Thyroid gland (tissue), 4 donors: Measurements from ENCODE around the gene CXCR6. TPM values are rescaled to one million over a fixed set of nuclear protein-coding genes. Genes with fewer than 3 reads are reported as not detected.
A peak's percentile ranks its signal among the peaks of the same experiment; 100 is the strongest.

Experiments
- DNase-seq, 2 donors: peaks; one replicate each; pipeline ENCODE4 v3.0.0-alpha.2; 2019
- H3K27ac ChIP-seq, 3 donors: fragments of 200-600 bp; sonication (generic); 1 replicate in 2 of 3; 2 replicates in 1 of 3; pipeline ENCODE4 v1.5.1; 2016 to 2019; ENCODE audit warnings: mild to moderate bottlenecking in 1 of 3, moderate library complexity in 1 of 3
- H3K27me3 ChIP-seq: fragments of 200-600 bp; sonication (generic); one replicate; pipeline ENCODE4 v1.5.1; 2019
- H3K36me3 ChIP-seq, 2 donors: fragments of 200-600 bp; sonication (generic); one replicate each; pipeline ENCODE4 v1.5.1; 2016 to 2019
- H3K4me1 ChIP-seq, 2 donors: fragments of 200-600 bp; sonication (generic); one replicate each; pipeline ENCODE4 v1.5.1; 2017 to 2019
- H3K4me3 ChIP-seq, 3 donors: fragments of 200-600 bp; sonication (generic); replicated peaks in 1 of 3; 1 replicate in 2 of 3; 2 replicates in 1 of 3; pipeline ENCODE4 v1.5.1; 2016; ENCODE audit warnings: mild to moderate bottlenecking in 1 of 3
- H3K9me3 ChIP-seq: fragments of 200-600 bp; sonication (generic); one replicate; pipeline ENCODE4 v1.5.1; 2017
- CTCF ChIP-seq, 6 experiments: fragments of 200-600 bp in 3 of 6; fragments of 450-650 bp in 3 of 6; sonication (generic) in 3 of 6; IDR thresholded peaks; one replicate each; pipeline ENCODE4 v1.5.1; 2016 to 2019; ENCODE audit warnings: antibody characterized with exemption in 6 of 6, mild to moderate bottlenecking in 2 of 6, inconsistent platforms in 1 of 6, moderate library complexity in 1 of 6
- POLR2A ChIP-seq, 2 donors: fragments of 450-650 bp; IDR thresholded peaks; one replicate each; pipeline ENCODE4 v1.6.1; 2017; ENCODE audit warnings: antibody characterized with exemption in 2 of 2, mild to moderate bottlenecking in 2 of 2, moderate library complexity in 1 of 2
- WGBS, 2 donors: methylation state at CpG; one replicate each; pipeline ENCODE4 v1.1.5; 2017; 5-methylcytosine and 5-hydroxymethylcytosine counted together
- intact Hi-C: fragments of 100-400 bp; cut with DNase I; formaldehyde crosslinking; loops from one replicate; pipeline ENCODE4 v1.15.1; 2023
- total RNA-seq, 4 donors: library from RNA; depleted of rRNA; stranded (reverse); fragments of >200 nt; gene quantifications; one replicate each; pipeline ENCODE4 v1.2.3, GENCODE V29; 2016

The CXCR6 gene
- total RNA-seq, 4 donors from 2014 or later = 2.1 to 4.4 (median 3.4) TPM

DNA sequence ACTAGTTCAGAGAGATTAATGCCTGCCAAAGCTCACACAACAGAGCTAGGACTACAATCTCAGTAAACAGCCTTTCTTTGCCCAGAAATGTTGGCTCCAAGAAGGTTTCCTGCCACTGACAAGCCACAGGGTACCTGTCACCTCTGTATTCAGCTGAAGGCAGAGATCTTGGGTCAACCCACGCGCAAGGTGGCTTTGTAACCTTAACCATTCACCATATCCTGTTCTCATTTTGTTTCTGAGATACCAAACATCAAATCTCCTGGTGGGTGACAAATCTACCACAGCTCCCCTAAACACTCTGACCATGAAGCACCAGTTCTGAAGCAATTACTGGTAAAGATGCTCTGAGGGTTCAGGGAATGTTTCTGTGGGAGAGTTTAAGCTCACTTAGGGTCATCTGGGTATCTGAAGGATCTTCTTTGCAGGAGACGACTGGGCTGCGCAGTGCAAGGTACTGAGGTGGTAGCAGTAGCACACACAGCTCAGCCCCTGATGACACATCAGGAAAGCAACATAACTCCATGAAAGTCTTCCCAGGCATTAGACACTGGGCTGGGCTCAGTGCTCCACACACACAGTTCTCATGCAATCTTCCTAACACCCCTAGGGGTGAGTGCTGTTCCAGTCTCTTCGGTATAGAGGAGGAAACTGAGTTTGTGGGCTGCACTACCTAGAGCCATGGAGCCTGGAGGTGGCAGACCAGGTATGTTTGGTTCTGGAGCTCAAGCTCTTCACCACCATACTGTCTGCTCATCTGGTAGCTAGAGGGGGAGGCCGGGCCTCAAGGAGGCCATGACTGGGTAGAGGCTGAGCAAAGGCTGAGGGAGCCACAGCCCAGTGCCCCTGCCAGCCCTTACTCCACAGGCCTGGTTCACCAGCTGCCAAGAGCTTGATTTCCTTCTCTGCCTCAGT lies 7.7 kb downstream of the CXCR6 start:
- intact Hi-C loops = loop anchor here (5.0 kb wide), 1 partner anchor 41 kb away; no protein-coding TSS in a partner anchor
- Histone ChIP-seq H3K4me1 (peaks cover 32 to 46% of the 10 kb centered on the region in 2 donors), H3K4me3 (no peak overlapping the region), H3K36me3 (peaks cover 42 to 45% of the 10 kb centered on the region in 2 donors), H3K27me3 (no peaks in the 10 kb centered on the region), H3K27ac (peak overlapping the region in 2 of 3 donors; percentile 89 to 91), H3K9me3 (no peaks in the 10 kb centered on the region)
- TF ChIP-seq CTCF (IDR thresholded peaks at IDR 0.05) (no peak), POLR2A (IDR thresholded peaks at IDR 0.05) (no peak)
- DNase-seq = no peak
- 91% methylated on average over 5 to 6 of the region's 6 CpGs for WGBS, 2 donors

GRCh38 chr3:45951946-45952345 lies 8.7 kb downstream of the CXCR6 start:
- Histone ChIP-seq H3K4me3 (no peak overlapping the region), H3K27ac (peak overlapping the region; percentile 78 to 91 (median 89)), H3K27me3 (no peaks in the 10 kb centered on the region), H3K9me3 (no peaks in the 10 kb centered on the region), H3K36me3 (peaks cover 34 to 37% of the 10 kb centered on the region in 2 donors), H3K4me1 (peaks cover 38 to 55% of the 10 kb centered on the region in 2 donors)
- 81 to 95% methylated on average over 6 of the region's 6 CpGs for whole genome bisulfite sequencing, 2 donors
- intact Hi-C loops = loop anchor here (5.0 kb wide), 1 partner anchor 40 kb away; no protein-coding TSS in a partner anchor
- DNase-seq = no peak
- TF ChIP-seq CTCF (IDR thresholded peaks at IDR 0.05) (no peak), POLR2A (IDR thresholded peaks at IDR 0.05) (no peak)

GRCh38 chr3:45952456-45952855 lies 9.2 kb downstream of the CXCR6 start:
- intact Hi-C loops = loop anchor here (5.0 kb wide), 1 partner anchor 40 kb away; no protein-coding TSS in a partner anchor
- peaks cover 38 to 60% of the 10 kb centered on the region in 2 donors for H3K4me1 ChIP-seq
- peaks cover 32 to 34% of the 10 kb centered on the region in 2 donors for H3K36me3 ChIP-seq
- 76 to 90% methylated on average over 4 of the region's 4 CpGs for WGBS, 2 donors
- no peak for DNase-seq
- peak overlapping the region; percentile 78 to 91 (median 89) for H3K27ac ChIP-seq
- no peaks in the 10 kb centered on the region for H3K27me3 ChIP-seq
- H3K4me3 ChIP-seq = no peak overlapping the region
- no peak for TF ChIP-seq CTCF (IDR thresholded peaks at IDR 0.05)
- no peak for TF ChIP-seq POLR2A (IDR thresholded peaks at IDR 0.05)
- no peaks in the 10 kb centered on the region for H3K9me3 ChIP-seq

GRCh38 chr3:45953536-45953935 lies 10.3 kb downstream of the CXCR6 start:
- 44 to 54% methylated on average over 4 of the region's 4 CpGs for WGBS, 2 donors
- peak; percentile 69 to 78 for DNase-seq
- intact Hi-C loops = loop anchor here (5.0 kb wide), 1 partner anchor 39 kb away; no protein-coding TSS in a partner anchor
- TF ChIP-seq POLR2A (IDR thresholded peaks at IDR 0.05) (peak in 1 of 2 donors; percentile 13), CTCF (IDR thresholded peaks at IDR 0.05) (no peak)
- peaks cover 38 to 64% of the 10 kb centered on the region in 2 donors for H3K4me1 ChIP-seq
- H3K36me3 ChIP-seq = peaks cover 32 to 40% of the 10 kb centered on the region in 2 donors
- no peaks in the 10 kb centered on the region for H3K27me3 ChIP-seq
- peak overlapping the region; percentile 78 to 91 (median 89) for H3K27ac ChIP-seq
- H3K4me3 ChIP-seq = no peak overlapping the region
- H3K9me3 ChIP-seq = no peaks in the 10 kb centered on the region
